UCSD-AML1 (cell line): ENCODE measurements around the gene WDFY1.
A peak's percentile ranks its signal among the peaks of the same experiment; 100 is the strongest.

Experiments
- DNase-seq: peaks from one replicate; lab custom pipeline; 2025; ENCODE audit not compliant: unreplicated experiment; lab: John Stamatoyannopoulos, UW

WDFY1 gene, protein sequence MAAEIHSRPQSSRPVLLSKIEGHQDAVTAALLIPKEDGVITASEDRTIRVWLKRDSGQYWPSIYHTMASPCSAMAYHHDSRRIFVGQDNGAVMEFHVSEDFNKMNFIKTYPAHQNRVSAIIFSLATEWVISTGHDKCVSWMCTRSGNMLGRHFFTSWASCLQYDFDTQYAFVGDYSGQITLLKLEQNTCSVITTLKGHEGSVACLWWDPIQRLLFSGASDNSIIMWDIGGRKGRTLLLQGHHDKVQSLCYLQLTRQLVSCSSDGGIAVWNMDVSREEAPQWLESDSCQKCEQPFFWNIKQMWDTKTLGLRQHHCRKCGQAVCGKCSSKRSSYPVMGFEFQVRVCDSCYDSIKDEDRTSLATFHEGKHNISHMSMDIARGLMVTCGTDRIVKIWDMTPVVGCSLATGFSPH

DNA sequence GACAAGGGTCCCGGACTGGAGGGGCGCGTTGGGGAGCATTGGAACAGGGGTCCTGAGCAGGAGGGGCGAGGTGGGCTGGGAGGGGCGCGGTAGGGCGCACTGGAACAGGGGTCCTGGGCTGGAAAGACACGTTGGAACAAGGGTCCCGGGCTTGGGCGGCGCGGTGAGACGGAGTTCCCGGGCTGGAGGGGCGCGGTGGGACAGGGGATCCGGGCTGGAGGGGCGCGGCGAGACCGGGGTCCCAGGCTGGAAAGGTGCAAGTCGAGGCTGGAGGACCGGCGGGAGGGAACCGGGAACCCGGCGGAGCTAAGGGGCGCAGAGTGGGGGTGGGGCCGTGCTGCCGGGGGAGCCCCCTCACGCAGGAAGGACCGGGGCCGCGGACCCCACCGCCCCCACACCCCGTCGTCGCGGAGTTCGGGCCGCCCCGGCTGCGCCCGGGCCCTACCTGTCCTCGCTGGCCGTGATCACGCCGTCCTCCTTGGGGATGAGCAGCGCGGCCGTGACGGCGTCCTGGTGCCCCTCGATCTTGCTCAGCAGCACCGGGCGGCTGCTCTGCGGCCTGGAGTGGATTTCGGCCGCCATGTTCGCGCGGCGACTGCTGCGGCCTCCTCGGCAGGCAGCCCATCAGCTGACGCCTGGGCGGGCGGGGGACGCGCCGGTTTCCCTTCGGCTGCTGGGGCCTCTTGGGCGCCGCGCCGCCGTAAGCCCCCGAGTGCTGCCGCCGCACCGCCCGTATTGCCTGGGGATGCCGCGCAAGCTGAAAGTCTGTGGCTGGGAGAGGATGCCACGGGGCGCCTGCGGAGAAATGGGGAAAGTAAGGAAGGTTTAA is at the start of gene WDFY1:
TSS of gene WDFY1 (minus strand) at position 633 of the 829 bp plus-strand sequence. CDS start at position 582, 51 bp downstream.
- peak; percentile 90 for DNase-seq

DNA sequence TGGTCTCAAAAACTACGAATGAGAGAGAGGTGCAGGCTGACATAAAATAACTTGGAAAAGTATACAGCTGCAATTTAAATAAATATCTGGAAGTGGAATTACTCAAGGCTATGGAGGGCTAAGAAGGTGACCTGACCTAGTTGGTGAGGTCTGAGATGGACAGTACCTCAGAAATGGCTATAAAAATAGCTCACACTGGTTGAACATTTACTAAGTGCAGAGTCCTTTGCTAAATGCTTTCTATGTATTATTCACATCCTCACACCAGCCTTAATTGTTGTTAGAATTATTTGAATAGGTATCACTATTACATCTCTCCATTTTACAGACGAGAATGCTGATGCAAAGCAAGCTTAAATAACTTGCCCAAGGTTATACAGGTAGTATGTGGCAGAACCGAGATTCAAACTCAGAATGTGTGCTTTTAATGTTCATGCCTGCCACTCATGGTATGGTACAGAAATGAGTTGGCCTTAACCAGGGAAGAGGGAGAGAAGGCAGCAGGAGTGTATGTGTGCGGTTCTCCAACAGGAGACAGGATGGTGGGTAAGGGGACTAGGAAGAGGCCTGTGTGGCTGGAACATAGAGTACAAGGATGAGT is 49.5 kb upstream of the WDFY1 start:
- no peak for DNase-seq

DNA sequence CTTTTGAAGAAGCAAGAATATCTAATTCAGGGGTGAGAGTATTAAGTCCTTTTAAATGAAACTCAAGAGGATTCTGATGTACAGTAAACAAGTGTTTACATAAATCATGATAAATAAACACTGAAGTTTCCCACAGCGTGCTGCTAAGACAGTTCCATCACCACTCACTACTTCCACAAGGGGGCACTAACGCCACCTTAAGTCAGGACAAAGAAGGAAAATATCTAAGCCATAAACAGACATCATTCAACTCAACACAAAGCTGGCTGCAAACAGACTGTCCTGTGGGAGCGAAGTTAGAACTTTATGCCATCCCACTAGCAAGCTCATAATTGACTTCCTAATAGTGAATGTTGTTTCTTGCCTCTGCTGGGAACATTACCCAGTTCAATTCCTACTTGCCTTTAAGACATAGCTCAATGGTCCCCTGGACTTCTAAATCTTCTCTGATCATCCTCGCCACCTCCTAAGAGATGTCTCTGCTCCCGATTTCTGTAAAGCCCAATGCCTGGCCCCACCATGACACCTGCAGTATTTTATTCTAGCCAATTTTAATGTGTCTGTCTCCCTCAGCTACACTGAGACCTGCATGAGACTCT is 48.6 kb upstream of the WDFY1 start:
- DNase-seq = peak; percentile 19

DNA sequence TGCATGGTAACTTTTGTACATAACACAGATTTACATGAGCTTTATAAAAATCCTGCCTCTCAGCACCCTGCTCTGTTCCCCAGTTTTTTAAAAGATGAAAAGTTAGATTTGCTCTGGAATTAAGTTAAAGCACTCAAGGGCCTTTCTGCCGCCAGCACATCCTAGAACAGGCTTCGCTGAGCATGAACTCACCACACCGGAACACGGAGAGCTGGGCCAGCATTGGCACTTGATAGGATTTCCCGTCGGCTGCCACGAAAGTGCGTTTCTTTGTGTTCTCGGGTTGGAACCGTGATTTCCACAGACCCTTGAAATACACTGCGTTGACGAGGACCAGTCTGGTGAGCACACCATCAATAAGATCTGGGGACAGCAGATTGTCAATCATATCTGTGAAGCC is 46.5 kb upstream of the WDFY1 start:
- DNase-seq = no peak

DNA sequence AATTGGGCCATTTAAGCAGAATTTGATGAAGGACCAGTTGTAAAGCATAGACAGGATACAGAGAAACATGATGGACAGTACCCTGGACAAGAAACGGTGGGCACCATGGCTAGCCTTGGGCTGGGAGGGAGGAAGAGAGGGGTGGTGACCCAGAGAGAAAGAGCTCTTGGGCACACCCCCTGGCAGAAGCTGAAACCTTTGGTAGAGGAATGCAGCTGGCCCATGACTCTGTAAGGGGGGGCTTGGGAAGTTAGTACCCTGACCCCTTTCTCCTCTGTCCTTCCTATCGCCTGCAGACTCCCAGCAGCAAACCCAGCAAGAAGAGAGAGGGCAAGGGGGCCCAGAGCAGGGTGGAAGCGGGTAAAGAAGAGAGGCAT is 44.7 kb upstream of the WDFY1 start:
- DNase-seq = no peak

DNA sequence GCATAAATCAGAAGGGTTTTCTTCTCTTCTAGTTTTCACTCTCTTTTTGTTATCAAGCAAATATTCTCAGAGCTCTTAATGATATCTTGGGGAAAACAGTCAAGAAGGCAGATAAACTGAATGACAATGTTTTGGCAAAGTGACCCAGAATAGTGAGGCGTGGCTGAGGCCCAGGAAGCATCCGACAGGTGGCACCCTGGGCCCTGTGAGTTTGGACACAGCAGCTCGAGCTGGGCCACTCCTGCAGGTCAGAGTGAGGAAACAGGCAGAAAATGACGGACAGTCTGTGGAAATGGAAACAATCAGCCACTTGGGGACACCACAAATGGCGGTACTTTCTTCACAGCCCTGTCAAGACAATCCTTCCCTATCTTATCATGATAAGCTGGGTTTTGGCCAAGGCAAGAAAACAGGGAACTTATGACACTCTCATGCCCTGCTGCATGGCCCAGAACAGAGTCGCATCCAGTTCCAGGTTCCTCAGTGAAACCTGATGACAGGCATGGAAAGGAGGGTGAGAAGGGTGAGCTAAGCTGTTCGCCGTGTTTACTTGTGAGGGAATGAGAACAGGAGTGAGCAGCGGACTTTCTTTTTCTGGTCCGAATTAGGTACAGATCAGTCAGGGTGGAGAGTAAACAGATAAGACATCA is 44.2 kb upstream of the WDFY1 start:
- no peak for DNase-seq

DNA sequence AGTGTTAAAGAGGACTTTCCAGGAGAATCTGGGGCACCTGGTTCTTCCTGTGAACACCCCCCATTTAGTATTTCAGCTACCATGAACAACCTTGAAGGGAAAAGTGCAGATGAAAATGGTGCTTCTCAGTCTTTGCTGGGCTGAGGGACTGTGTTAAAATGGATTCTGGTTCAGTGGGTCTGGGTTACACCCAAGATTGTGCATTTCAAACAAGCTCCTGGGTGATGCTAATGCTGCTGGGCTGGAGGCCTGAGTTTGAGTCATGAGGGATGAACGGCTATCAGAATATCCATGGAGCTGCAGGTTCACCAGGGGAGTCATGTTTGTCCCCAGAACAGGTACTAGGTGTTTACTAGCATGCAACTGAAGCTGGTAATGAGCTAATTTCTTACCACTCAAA is 36.1 kb upstream of the WDFY1 start:
- no peak for DNase-seq

DNA sequence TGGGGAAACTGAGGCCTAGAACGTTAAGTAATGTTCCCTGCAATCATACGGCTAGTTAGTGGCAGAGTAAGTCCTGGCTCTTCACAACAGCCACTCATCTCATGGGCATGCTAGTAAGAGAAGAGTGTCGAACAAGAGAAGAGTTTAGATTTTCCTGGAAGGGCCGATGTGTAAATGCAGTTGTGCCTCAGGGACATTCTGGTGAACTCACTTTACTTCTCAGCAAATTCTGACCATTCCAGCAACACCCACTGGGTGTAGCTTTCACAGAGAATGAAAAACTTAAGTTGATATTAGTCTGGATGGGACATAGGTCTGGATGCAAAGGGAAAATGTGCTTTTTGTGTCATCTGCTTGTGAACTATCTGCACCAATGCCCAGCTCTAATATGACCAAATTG is 35.7 kb upstream of the WDFY1 start:
- no peak for DNase-seq

DNA sequence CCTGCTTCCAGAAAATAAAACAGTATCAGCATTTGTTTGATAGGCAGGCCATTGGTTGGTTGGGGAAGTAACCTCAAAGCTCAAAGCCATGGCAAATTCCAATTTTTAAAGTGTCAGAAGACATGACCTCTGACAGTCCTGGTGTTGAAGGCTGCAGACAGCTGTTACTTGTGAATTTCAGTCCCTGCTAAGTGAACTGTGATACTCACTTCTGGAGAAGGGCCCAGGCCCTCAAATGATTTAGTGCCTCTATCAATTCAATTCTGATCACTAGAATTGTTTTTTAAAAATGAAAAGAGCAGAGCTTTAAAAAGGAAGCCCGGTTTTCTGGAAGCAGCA is 35.2 kb upstream of the WDFY1 start:
- no peak for DNase-seq

DNA sequence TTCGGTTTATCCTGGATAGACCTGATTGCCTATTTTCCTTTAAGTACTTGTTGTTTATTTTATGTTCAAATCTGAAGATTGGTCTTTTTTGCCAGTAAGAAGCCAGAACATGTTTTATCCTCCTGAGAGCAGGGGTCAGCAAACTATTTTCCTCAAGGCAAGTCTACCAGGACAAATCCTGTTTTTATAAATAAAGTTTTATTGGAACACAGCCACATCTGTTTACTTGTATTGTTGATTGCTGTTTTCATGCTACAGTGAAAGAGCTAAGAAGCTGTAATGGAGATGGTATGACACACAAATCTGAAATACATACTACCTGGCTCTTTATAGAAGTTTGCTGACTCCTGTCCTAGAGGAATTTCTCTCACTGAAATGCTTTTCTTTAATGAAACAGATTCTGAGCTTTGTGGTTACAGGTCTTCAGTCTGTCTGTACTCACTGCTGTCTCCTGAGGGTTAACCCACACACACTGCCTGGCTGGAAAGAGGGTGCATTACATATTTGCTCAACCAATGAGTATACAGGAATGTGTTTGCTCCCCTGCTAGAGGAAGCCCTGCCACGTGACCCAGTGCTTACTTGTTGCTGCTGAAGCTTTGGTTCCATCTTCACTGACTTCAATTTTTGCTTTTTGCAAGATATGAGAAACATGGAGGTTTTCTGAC is 34.7 kb upstream of the WDFY1 start:
- no peak for DNase-seq

DNA sequence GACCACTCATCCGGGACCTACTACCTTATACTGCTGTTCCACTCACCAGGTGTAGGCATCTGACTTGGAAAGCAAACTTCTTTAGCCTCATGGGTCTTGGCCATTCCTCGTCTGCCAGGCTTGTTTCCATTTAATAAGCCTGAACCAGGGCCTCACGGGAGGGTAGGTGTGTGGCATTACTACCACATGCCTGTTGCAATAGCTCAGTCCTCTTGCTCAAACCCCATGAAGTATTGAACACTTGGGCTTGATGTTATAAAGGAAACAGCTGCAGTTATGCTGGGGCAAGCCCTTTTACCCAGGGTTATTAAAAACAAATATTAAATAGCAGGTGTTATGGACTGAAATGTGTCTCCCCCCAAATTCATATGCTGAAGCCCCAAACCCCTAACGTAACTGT is 33.3 kb upstream of the WDFY1 start:
- DNase-seq = no peak

DNA sequence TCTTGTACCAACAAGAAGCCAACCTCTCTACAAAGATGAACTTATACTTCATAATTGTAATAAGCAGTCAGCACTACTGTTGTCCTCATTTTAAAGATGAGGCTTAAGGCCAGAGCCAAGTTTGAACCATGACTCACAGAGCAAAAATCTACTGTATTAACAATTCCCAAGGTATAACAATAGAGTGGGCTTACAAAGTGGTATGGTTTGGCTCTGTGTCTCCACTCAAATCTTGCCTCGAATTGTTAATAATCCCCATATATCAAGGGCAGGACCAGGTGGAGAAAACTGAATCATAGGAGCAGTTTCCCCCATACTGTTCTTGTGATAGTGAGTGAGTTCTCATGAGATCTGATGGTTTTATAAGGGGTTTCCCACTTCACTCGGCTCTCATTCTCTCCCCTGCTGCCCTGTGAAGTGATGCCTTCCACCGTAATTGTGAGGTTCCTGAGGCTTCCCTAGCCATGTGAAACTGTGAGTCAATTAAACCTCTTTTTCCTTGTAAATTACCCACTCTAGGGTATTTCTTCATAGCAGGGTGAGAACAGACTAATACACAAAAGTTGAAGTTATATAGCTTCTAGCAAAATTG is 31.6 kb upstream of the WDFY1 start:
- DNase-seq = no peak

DNA sequence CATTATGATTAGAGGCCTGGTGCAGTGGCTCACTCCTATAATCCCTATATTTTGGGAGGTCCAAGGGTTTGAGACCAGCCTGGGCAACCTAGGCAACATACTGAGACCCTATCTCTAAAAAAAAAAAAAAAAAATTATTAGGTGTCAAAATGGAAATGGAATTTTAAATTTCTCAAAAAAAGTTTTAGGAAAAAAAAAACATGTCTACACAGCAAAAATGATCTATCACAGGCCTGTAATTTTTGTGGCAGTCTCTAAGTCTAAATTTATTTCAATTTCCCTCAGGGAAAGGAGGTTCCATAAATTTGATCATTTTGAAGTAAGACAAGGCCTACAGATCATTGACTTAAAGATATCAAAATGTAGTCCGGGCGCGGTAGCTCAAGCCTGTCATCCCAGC is 28.5 kb upstream of the WDFY1 start:
- DNase-seq = no peak

DNA sequence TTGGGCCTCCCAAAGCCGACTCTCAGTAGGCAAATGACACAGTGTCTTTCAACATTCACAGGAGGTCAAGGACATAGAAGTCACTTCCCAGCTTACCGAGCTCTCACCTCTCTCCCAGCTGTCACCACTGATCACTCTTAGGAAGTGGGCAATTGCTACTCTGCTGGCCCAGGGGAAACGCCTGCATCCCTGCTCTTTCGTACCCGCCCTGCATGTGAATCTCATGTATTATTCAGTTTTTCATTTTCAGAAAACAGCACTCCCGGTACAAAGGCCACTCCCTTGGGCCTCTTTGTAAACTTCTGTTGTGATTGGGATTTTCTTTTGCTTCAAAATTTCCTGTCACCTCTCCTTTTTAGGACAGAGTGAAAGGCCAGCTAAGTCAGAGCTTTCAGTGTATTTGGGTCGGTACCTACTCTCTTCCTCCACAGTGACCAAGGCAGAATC is 27.5 kb upstream of the WDFY1 start:
- no peak for DNase-seq

DNA sequence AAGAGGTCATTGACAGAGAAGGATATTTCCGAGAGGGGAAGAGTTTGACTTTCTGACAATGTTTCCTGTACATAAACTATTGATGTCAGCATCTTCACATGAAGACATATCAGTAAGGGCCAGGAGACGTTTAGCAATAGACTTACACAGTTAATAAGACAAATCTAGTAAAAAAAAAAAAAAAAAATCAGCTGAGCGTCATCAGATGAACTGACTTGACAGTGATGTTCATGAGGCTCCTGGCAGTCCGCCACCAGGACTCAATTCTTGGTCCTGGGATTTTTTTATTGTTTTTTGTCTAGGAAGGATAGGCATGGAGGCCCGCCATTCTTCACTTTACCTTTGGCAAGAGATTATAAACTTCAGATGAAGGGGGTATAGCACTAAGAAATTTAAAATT is 26.6 kb upstream of the WDFY1 start:
- DNase-seq = no peak

DNA sequence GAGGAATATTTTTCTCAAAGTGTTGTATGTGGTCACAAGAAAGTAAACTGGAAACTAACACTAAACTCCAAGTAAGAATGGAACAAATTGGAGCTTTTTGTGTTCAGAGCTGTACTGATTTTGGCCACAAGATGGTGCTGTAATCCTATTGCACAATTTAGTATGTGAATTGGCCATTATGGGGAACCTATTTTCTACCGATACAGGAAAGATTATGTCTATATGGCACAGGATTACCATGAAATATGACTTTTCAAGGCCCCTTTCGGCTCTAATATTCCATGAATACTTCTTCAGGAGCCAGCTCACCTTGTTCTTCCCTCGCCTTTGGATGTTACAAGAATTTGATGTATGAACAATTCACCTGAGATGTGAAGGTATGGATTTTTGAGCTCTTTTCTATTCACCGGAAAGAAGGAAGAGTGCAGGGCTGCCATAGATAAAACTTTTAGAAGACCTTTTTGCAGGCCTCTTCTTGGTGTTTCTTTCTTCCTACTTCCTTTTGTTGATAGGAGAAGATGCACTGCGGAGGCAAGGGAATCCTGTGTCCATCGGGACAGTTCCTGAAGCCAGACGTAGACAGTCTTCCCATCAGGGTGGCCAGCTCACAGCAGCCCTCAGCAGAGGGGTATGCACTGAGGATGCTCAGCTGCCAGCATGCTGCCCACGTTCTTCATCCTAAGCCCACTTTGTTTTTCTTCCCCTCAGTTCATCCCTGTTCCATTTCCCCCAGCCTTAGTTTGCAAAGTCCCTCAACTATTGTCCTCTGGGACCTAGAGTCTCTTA is 25.4 kb upstream of the WDFY1 start:
- no peak for DNase-seq

DNA sequence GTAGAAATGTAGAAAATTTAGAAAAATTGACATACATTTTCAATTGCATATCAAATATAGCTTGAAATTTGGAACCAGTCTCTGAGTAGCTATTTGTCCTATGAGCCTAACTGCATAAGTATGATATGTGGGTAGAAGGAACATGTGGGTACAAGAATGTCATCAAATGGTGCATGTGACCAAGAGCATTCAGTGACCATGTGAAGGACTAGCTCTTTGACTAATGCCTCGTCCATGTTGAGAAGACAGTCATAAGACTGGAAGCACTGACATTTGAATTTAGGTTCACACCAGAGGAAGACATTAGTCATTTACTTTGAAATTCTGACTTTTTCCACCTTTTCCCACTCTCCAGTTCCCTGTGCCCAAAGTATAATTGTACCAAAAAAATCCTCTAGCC is 24.7 kb upstream of the WDFY1 start:
- DNase-seq = no peak

DNA sequence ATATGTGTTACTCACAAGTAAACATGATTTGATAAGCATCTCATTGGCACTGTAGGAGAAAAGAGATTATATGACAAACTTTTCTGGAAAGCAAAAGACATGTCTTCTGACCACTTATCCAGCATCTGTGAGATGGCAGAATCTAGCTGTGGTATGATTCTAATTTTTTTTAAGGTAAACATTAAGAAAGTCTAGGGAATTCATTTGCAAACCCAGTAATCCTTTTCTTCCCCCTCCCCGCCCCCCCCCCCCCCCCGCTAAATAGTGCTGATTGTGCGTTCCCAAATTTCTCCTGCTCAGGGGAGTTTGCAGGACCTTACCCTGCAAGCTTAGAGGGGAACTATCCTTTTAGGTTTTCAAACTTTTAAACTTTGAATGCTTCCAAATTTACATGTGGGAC is 24.2 kb upstream of the WDFY1 start:
- DNase-seq = no peak

DNA sequence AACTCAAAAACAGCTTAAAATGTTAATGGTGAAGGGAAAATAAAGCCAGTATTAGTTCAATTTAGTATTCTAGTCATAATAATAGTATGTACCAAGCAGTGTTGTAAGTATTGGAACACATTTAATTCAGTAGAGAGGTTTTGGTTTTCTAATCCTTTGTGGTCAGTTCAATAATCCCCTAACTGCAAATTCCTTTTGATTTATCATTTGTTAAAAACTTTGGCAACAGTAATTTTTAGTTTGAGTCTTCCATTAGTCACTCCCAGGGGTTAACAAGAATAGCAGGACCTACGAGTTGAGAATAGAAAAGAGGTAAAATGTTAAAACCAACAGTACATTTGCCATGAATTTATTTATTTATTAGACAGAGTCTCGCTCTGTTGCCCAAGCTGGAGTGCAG is 22.8 kb upstream of the WDFY1 start:
- no peak for DNase-seq
